GM10266 (cell line): ENCODE measurements around the gene ZBTB7A.

ENCODE experiments used
- DNase-seq: peaks from one replicate; pipeline ENCODE4 v3.0.0; 2012; ENCODE audit errors: extremely low spot score
- TF ChIP-seq, protein P1 (sequence below): IDR thresholded peaks from 2 replicates; pipeline ENCODE4 v1.5.1; 2012; ENCODE audit warnings: mild to moderate bottlenecking, low read depth; ENCODE audit not compliant: control insufficient read depth, insufficient read depth; ENCODE audit errors: missing control alignments

ZBTB7A gene

DNA sequence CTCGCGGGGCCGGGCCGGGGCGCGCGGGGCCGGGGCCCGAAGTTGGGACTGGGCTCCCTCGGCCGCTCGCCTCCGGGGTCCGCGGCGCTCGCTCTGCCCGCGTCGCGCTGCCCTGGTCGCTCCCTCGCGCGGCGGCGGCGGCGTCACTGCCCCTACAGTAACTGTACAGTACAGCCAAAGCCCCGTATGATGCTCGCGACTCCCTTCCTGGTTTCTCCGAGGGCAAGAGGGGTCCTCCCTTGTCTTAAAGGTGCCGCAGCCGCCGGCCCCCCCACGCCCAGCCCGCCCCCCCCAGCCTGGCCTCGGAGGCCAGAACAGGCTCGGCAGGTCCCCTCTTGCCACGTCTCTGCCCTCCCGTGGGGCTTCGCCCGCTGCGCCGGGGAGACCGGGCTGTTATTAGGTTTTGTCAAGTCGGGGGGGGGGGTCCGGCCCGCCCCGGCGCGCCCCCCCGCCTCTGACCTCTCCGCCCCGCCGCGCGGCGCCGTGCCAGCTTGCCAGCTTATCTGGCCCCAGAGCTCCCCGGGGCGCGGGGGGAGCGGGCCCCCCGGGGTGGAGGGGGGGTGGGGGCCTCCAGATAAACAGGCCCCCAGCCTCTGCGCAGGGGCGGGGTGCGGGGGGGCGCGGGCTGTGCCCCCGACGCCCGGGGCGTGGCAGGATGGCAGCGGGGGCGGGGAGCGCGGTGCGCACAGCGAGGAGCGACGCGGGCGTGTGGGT is at the start of gene ZBTB7A:
Gene ZBTB7A (minus strand): TSS at position 218 of the 714 bp plus-strand sequence. CDS start 11,667 bp downstream, outside the sequence.
- TF ChIP-seq, protein P1, sequence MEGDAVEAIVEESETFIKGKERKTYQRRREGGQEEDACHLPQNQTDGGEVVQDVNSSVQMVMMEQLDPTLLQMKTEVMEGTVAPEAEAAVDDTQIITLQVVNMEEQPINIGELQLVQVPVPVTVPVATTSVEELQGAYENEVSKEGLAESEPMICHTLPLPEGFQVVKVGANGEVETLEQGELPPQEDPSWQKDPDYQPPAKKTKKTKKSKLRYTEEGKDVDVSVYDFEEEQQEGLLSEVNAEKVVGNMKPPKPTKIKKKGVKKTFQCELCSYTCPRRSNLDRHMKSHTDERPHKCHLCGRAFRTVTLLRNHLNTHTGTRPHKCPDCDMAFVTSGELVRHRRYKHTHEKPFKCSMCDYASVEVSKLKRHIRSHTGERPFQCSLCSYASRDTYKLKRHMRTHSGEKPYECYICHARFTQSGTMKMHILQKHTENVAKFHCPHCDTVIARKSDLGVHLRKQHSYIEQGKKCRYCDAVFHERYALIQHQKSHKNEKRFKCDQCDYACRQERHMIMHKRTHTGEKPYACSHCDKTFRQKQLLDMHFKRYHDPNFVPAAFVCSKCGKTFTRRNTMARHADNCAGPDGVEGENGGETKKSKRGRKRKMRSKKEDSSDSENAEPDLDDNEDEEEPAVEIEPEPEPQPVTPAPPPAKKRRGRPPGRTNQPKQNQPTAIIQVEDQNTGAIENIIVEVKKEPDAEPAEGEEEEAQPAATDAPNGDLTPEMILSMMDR = no peak
- peak; percentile 86 for DNase-seq

DNA sequence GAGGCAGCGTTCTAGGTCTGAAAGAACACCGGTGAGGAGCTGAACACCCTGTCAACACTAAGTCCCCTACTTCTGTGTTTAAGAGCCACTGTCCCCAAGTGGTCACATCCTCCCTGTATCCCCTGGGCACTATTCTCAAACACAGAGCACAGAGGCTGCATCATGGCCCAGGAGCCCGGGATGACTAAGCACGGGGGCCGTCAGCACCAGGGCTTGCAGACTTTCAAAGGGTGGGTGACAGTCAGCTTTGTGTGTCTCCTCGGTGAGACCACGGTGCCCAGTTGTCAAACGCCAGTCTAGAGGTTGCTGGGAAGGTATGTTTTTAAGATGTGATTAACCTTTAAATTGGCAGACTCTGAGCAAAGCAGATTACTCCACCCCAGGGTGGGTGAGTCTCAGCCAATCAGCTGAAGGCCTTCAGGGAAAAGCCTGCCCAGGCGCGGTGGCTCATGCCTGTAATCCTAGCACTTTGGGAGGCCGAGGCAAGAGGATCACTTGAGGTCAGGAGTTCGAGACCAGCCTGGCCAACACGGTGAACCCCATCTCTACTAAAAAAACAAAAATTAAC is 49.2 kb upstream of the ZBTB7A start:
- TF ChIP-seq, protein P1 = no peak
- DNase-seq = peak; percentile 43

DNA sequence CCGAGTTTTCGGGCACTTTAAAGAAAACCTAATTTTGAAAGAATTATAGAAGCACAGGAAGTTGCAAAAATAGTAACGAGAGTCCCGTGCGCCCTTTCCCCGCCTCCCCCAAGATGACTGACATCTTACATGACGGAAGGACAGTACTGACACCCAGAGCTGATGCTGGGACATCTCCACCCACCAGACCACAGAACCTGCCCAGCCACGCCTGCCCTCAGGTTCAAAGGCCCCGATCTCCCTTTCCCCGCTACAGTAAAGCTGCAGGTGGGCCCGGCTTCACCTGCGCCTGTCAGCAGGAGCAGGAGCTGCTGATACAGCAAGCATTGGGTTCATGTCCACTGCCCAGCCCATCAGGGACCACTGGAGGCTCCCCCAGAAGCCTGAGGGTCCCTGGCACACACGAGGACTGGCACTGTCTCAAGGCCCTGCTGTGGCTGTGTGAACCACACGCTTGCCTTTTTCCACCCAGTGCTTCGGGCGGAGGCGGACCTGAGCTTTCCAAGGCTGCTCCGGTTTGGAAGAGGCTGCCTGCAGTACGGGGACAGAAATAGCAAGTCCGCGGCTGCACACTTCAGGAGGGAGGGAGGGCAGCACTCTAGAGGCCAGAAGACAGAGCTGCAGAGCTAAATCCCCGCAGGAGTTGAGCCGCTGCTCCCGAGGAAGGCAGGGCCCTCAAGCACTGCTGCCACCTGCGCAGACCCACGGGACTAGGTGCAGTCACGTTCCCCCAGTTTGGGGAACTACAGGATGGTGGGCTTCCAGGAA is 48.5 kb upstream of the ZBTB7A start:
- TF ChIP-seq, protein P1 = peak; percentile 29
- peak; percentile 92 for DNase-seq

GRCh38 chr19:4114181-4114580 is 47.5 kb upstream of the ZBTB7A start:
- TF ChIP-seq, protein P1 = no peak
- no peak for DNase-seq

GRCh38 chr19:4113398-4114088 is 46.8 kb upstream of the ZBTB7A start:
- no peak for DNase-seq
- TF ChIP-seq, protein P1 = no peak

DNA sequence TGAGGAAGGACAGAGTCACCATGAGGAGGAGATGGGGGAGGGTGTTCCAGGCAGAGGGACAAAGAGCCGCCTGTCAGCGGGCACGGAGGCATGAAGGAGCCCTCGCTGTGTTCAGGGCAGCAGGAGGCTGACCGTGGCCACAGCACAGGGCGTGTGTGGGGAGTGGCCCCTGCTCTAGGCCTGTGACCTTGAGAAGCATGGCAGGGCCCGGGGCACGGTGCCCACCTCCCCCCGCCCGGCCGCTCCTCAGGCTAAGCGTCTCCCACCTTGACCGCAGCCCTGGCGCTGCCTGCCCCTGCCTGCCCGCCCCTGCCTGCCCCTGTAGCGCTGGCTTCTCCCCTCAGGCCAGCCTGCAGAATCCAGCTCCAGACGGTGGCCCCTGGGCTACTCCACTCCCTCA is 45.7 kb upstream of the ZBTB7A start:
- TF ChIP-seq, protein P1 = no peak
- DNase-seq = no peak
